ENCODE data around the gene PPP2R3A. TPM values are rescaled to one million over a fixed set of nuclear protein-coding genes. Genes with fewer than 3 reads are reported as not detected.

Gene PPP2R3A
- total and polyA plus RNA-seq, 2 of the 13 experiments (the other 11 are each of a cell fraction or from before 2014, with no cell fraction given), result 0.07 to 0.12 TPM

GRCh38 chr3:136196401-136197158 lies 231.1 kb downstream of the PPP2R3A start (continued):
- TF ChIP-seq ZNF788 (CRISPR knock-in tag; IDR thresholded peaks at IDR 0.05; ENCODE audit: borderline replicate concordance) (peak; percentile 56; the same call in 1 of the 2 replicates), ZNF674 (CRISPR knock-in tag; IDR thresholded peaks at IDR 0.05; ENCODE audit: low read depth) (no peak), ZNF282 (IDR thresholded peaks at IDR 0.05; ENCODE audit: partially characterized antibody) (no peak), THAP11 (CRISPR knock-in tag; IDR thresholded peaks at IDR 0.05) (no peak; the same call in 1 of the 2 replicates), XRCC5 (optimal IDR thresholded peaks at IDR 0.05; ENCODE audit: low read length) (peak; percentile 88), ZNF558 (CRISPR knock-in tag; IDR thresholded peaks at IDR 0.05; ENCODE audit: borderline replicate concordance) (peak; percentile 87; the same call in 1 of the 2 replicates), KDM6A (CRISPR knock-in tag; IDR thresholded peaks at IDR 0.05; ENCODE audit: low read depth) (no peak; the same call in 1 of the 2 replicates), ATF5 (CRISPR knock-in tag; IDR thresholded peaks at IDR 0.05; ENCODE audit: low read depth) (peak; percentile 96; the same call in 1 of the 2 replicates), MEF2D (CRISPR knock-in tag; IDR thresholded peaks at IDR 0.05) (peak; percentile 98), ZFP36L2 (CRISPR knock-in tag; IDR thresholded peaks at IDR 0.05) (peak; percentile 96), ZNF761 (CRISPR knock-in tag; conservative IDR thresholded peaks at IDR 0.05) (peak; percentile 97), RFXANK (CRISPR knock-in tag; IDR thresholded peaks at IDR 0.05) (peak; percentile 28; the same call in 1 of the 2 replicates), ZFP82 (CRISPR knock-in tag; IDR thresholded peaks at IDR 0.05; ENCODE audit: borderline replicate concordance) (0 out of 2 replicates have a peak, but pooled peaks have one; percentile 48), CEBPZ (IDR thresholded peaks at IDR 0.05; ENCODE audit: low read length) (no peak), FOXP4 (CRISPR knock-in tag; IDR thresholded peaks at IDR 0.05) (peak; percentile 77), ZNF772 (CRISPR knock-in tag; IDR thresholded peaks at IDR 0.05) (no peak; the same call in 1 of the 2 replicates), ZIK1 (CRISPR knock-in tag; IDR thresholded peaks at IDR 0.05; ENCODE audit: borderline replicate concordance, low read depth) (peak; percentile 99), ZNF510 (CRISPR knock-in tag; IDR thresholded peaks at IDR 0.05; ENCODE audit: low read depth) (peak; percentile 94; the same call in 1 of the 2 replicates)

All from HepG2 (cell line).